H1 (cell line): ENCODE measurements around the gene RBM19. TPM values are rescaled to one million over a fixed set of nuclear protein-coding genes. Genes with fewer than 3 reads are reported as not detected.

Source experiments
- CTCF ChIA-PET: fragments of 300-600 bp; sonication (Branson Sonifier 250); formaldehyde crosslinking; loops from one replicate; lab custom pipeline; 2021; ENCODE audit not compliant: partially characterized antibody; lab: Charles Lee
- POLR2A ChIA-PET: fragments of 300-600 bp; sonication (Branson Sonifier 250); formaldehyde crosslinking; loops from one replicate; lab custom pipeline; 2021; ENCODE audit warnings: inconsistent platforms; ENCODE audit not compliant: partially characterized antibody; lab: Charles Lee
- DNase-seq, 2 experiments: peaks; one replicate each; pipeline versions ENCODE4 v3.0.0 to v3.0.0-alpha.2; 2010 to 2022; ENCODE audit warnings: low spot score in 2 of 2, low read depth in 1 of 2, mixed read lengths in 1 of 2
- FAIRE-seq: peaks from 2 replicates; lab custom pipeline; 2011; peaks lifted over from hg19 to GRCh38; lab: Jason Lieb, UNC
- H2AFZ ChIP-seq: 2 replicates; pipeline ENCODE4 v1.8.1; 2012; ENCODE audit warnings: low read length, inconsistent platforms
- H2AK5ac ChIP-seq: 2 replicates; pipeline ENCODE4 v1.6.1; 2013; ENCODE audit warnings: low read depth, low read length
- H2BK120ac ChIP-seq: replicated peaks from 2 replicates; pipeline ENCODE3; 2013; ENCODE audit warnings: low read depth, low read length, inconsistent platforms
- H2BK12ac ChIP-seq: 2 replicates; pipeline ENCODE4 v1.6.1; 2013; ENCODE audit warnings: low read depth, low read length
- H2BK15ac ChIP-seq: 2 replicates; pipeline ENCODE4 v1.6.1; 2013; ENCODE audit warnings: low read length
- H2BK20ac ChIP-seq: 2 replicates; pipeline ENCODE4 v1.6.1; 2013; ENCODE audit warnings: low read length
- H2BK5ac ChIP-seq: 2 replicates; pipeline ENCODE4 v1.6.1; 2013; ENCODE audit warnings: low read depth, low read length
- H3K14ac ChIP-seq: 2 replicates; pipeline ENCODE4 v1.6.1; 2013; ENCODE audit warnings: inconsistent platforms; ENCODE audit not compliant: insufficient read length
- H3K18ac ChIP-seq: 2 replicates; pipeline ENCODE4 v1.6.1; 2013; ENCODE audit warnings: low read length; ENCODE audit errors: extremely low read depth
- H3K23ac ChIP-seq: 2 replicates; pipeline ENCODE4 v1.6.1; 2013; ENCODE audit warnings: inconsistent platforms; ENCODE audit not compliant: insufficient read length
- H3K23me2 ChIP-seq: 2 replicates; pipeline ENCODE4 v1.6.1; 2013; ENCODE audit warnings: low read depth, low read length
- H3K27ac ChIP-seq: 2 replicates; pipeline ENCODE4 v1.6.1; 2011; ENCODE audit warnings: low read depth, low read length, inconsistent platforms
- H3K27me3 ChIP-seq, 4 experiments: replicated peaks in 1 of 4; 1 replicate in 1 of 4; 2 replicates in 3 of 4; pipeline versions ENCODE4 v1.6.1 to v1.8.1; 2011 to 2013; ENCODE audit warnings: low read length in 3 of 4, mild to moderate bottlenecking in 3 of 4, inconsistent platforms in 2 of 4, mixed read lengths in 2 of 4, moderate library complexity in 1 of 4; ENCODE audit not compliant: control insufficient read depth in 3 of 4, insufficient read depth in 3 of 4; ENCODE audit errors: extremely low read depth in 1 of 4
- H3K36me3 ChIP-seq, 4 experiments: 2 replicates each; pipeline versions ENCODE4 v1.6.1 to v1.8.1; 2011 to 2013; ENCODE audit warnings: mild to moderate bottlenecking in 4 of 4, low read length in 3 of 4, moderate library complexity in 2 of 4, control low read depth in 1 of 4, inconsistent platforms in 1 of 4; ENCODE audit not compliant: insufficient read depth in 4 of 4, control insufficient read depth in 2 of 4
- H3K4ac ChIP-seq: replicated peaks from 2 replicates; pipeline ENCODE3; 2013; ENCODE audit warnings: low read length, low read depth, mixed read lengths, inconsistent platforms; ENCODE audit not compliant: insufficient read length
- H3K4me1 ChIP-seq, 4 experiments: replicated peaks in 1 of 4; 1 replicate in 1 of 4; 2 replicates in 3 of 4; pipeline versions ENCODE4 v1.6.1 to v1.8.1; 2011 to 2013; ENCODE audit warnings: low read length in 3 of 4, inconsistent platforms in 2 of 4, mixed read lengths in 1 of 4; ENCODE audit not compliant: insufficient read depth in 4 of 4, control insufficient read depth in 3 of 4
- H3K4me2 ChIP-seq, 2 experiments: 2 replicates each; pipeline versions ENCODE4 v1.6.1 to v1.8.1; 2011 to 2013; ENCODE audit warnings: low read depth in 2 of 2, low read length in 2 of 2, control low read depth in 1 of 2, inconsistent platforms in 1 of 2, mild to moderate bottlenecking in 1 of 2; ENCODE audit not compliant: insufficient read depth in 1 of 2
- H3K4me3 ChIP-seq, 4 experiments: fragments of 200-600, 300-600 bp in 1 of 4; sonication (generic), shearing (Covaris generic), sonication (Bioruptor Twin) in 1 of 4; 2 replicates each; pipeline versions ENCODE4 v1.5.1 to v1.8.1; 2011 to 2016; ENCODE audit warnings: low read length in 4 of 4, low read depth in 3 of 4, control low read depth in 2 of 4, inconsistent platforms in 2 of 4, mild to moderate bottlenecking in 2 of 4, mixed read lengths in 1 of 4, moderate library complexity in 1 of 4; ENCODE audit not compliant: insufficient read depth in 2 of 4; ENCODE audit errors: extremely low read depth in 1 of 4
- H3K56ac ChIP-seq: replicated peaks from 2 replicates; pipeline ENCODE3; 2013; ENCODE audit warnings: low read depth, mild to moderate bottlenecking, mixed read lengths, low read length, inconsistent platforms; ENCODE audit not compliant: insufficient read length
- H3K79me1 ChIP-seq: 2 replicates; pipeline ENCODE4 v1.6.1; 2013; ENCODE audit warnings: low read depth, low read length, control low read depth
- H3K79me2 ChIP-seq, 2 experiments: 2 replicates each; pipeline versions ENCODE4 v1.6.1 to v1.8.1; 2012 to 2013; ENCODE audit warnings: low read length in 2 of 2, mild to moderate bottlenecking in 2 of 2, inconsistent platforms in 1 of 2; ENCODE audit not compliant: insufficient read depth in 2 of 2, control insufficient read depth in 1 of 2
- H3K9ac ChIP-seq, 4 experiments: replicated peaks in 1 of 4; 1 replicate in 1 of 4; 2 replicates in 3 of 4; pipeline versions ENCODE4 v1.6.1 to v1.8.1; 2011 to 2013; ENCODE audit warnings: low read depth in 3 of 4, low read length in 3 of 4, control low read depth in 2 of 4, mild to moderate bottlenecking in 2 of 4, moderate library complexity in 2 of 4, inconsistent platforms in 1 of 4; ENCODE audit errors: extremely low read depth in 1 of 4
- H3K9me3 ChIP-seq, 2 experiments: 2 replicates each; pipeline versions ENCODE4 v1.6.1 to v1.8.1; 2012 to 2013; ENCODE audit warnings: mild to moderate bottlenecking in 2 of 2, moderate library complexity in 2 of 2, control low read depth in 1 of 2, inconsistent platforms in 1 of 2, low read depth in 1 of 2, low read length in 1 of 2, mixed read lengths in 1 of 2; ENCODE audit not compliant: insufficient read depth in 2 of 2
- H4K20me1 ChIP-seq, 2 experiments: replicated peaks in 1 of 2; 2 replicates each; pipeline versions ENCODE3 to v1.8.1; 2011 to 2013; ENCODE audit warnings: inconsistent platforms in 2 of 2, low read length in 2 of 2, mild to moderate bottlenecking in 1 of 2; ENCODE audit not compliant: insufficient read depth in 2 of 2, control insufficient read depth in 1 of 2
- H4K5ac ChIP-seq: 2 replicates; pipeline ENCODE4 v1.6.1; 2013; ENCODE audit warnings: low read length, low read depth, mixed read lengths, inconsistent platforms; ENCODE audit not compliant: insufficient read length
- H4K8ac ChIP-seq: 2 replicates; pipeline ENCODE4 v1.8.0; 2013; ENCODE audit warnings: mild to moderate bottlenecking, moderate library complexity, low read length, inconsistent platforms; ENCODE audit not compliant: insufficient read depth; ENCODE audit errors: extremely low read depth
- H4K91ac ChIP-seq: replicated peaks from 2 replicates; pipeline ENCODE3; 2013; ENCODE audit warnings: low read length, mixed read lengths, inconsistent platforms; ENCODE audit not compliant: insufficient read length
- CEBPB ChIP-seq: IDR thresholded peaks from 2 replicates; pipeline ENCODE4 v1.6.1; 2012; ENCODE audit warnings: low read depth, low read length
- RXRA ChIP-seq: IDR thresholded peaks from 2 replicates; pipeline ENCODE4 v1.6.1; 2011; ENCODE audit warnings: low read depth, mild to moderate bottlenecking, low read length, moderate library complexity; ENCODE audit not compliant: insufficient read depth
- TBP ChIP-seq: IDR thresholded peaks from 2 replicates; pipeline ENCODE4 v1.6.1; 2011; ENCODE audit warnings: low read depth, low read length, improper control_type of control experiment
- WGBS, 2 experiments: shearing (Covaris generic) in 1 of 2; methylation state at CpG; one replicate each; pipeline versions ENCODE4 v1.1.6 to v1.1.7; 2013 to 2015; ENCODE audit warnings: low lambda C conversion rate in 2 of 2, mixed read lengths in 2 of 2, inconsistent platforms in 1 of 2, low coverage in 1 of 2, missing lambda C conversion rate in 1 of 2; ENCODE audit not compliant: insufficient replicate concordance in 2 of 2, insufficient coverage in 1 of 2, insufficient read length in 1 of 2; ENCODE audit errors: extremely low coverage in 1 of 2, missing lambda C conversion rate in 1 of 2; 5-methylcytosine and 5-hydroxymethylcytosine counted together
- polyA plus RNA-seq, 7 experiments: library from polyadenylated mRNA; depleted of rRNA in 3 of 7; stranded (reverse) in 5 of 7; unstranded in 2 of 7; fragments of >200 nt in 5 of 7; fragments of 200-250 nt in 2 of 7; gene quantifications; 1 replicate in 5 of 7; 2 replicates in 1 of 7; 4 replicates in 1 of 7; pipeline versions ENCODE4 v1.2.1 to v1.2.3, GENCODE V29; 2011 to 2013; ENCODE audit warnings: missing spikeins in 2 of 7, mixed read lengths in 2 of 7
- total RNA-seq: library from RNA; stranded (reverse); fragmentation: NEBNext Ultra II Directional; extraction: Animal tissue kit (Norgen Biotek cat#: 25700); gene quantifications from 2 replicates; pipeline ENCODE4 v1.2.1, GENCODE V29; 2021

The RBM19 gene
- total and polyA plus RNA-seq, 2 of the 8 experiments (the other 6 are each of a cell fraction or from before 2014, with no cell fraction given), result 23.4 to 61.9 TPM

DNA sequence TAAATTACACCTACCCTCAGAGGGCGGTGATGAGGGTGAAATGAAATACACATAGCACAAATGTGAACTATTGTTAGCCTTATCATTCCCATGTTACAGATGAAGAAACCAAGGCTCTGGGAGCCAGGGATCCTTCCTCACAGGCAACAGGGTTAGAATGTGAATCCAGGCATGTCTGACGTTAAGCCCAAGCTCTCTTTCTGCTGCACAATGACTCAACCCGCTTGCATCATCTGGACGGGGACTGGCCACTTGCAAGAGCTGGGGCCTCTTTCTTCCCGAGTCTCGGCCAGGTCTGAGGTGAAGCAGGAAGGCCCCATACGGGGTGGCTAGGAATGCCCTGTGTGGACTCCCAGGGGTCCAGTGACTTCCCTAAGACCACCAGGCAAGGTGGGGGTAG is 105.2 kb downstream of the RBM19 start:
- H3K9me3 ChIP-seq, result no peaks in the 10 kb centered on the region
- H2AFZ ChIP-seq, result no peak overlapping the region
- H3K27ac ChIP-seq, result peak overlapping the region; percentile 67; the same call in 1 of the 2 replicates
- peak overlapping the region; percentile 91 for H2BK12ac ChIP-seq
- H4K20me1 ChIP-seq, result no peaks in the 10 kb centered on the region
- H2BK120ac ChIP-seq, result peak overlapping the region; percentile 87
- peak overlapping the region; percentile 93 for H2BK5ac ChIP-seq
- H3K79me2 ChIP-seq, result no peaks in the 10 kb centered on the region
- no peaks in the 10 kb centered on the region for H3K79me1 ChIP-seq
- H3K14ac ChIP-seq, result no peak overlapping the region
- H4K8ac ChIP-seq, result peak overlapping the region; percentile 88
- no peak for DNase-seq
- H3K56ac ChIP-seq, result no peak overlapping the region
- TF ChIP-seq TBP (no peak), RXRA (no peak), CEBPB (peak; percentile 58; the same call in 1 of the 2 replicates)
- TF ChIP-seq, all 59 proteins: peak for 1
- WGBS, 2 experiments, result 75% methylated on average over 7 of the region's 7 CpGs; no CpG with 5 or more reads in 1 of the 2 experiments
- Histone ChIP-seq H3K23me2 (no peaks in the 10 kb centered on the region), H2BK15ac (0 out of 2 replicates have a peak overlapping the region, but pooled peaks have one; percentile 20), H3K4me2 (peak overlapping the region in 1 of 2 experiments; percentile 65; a peak in 2 of 4 replicates), H3K4me1 (peaks cover 23 to 47% (median 35%) of the 10 kb centered on the region in 4 experiments), H3K4me3 (no peak overlapping the region), H2BK20ac (peak overlapping the region; percentile 98), H3K23ac (no peak overlapping the region), H4K91ac (peak overlapping the region; percentile 95), H3K27me3 (no peaks in the 10 kb centered on the region), H3K18ac (peak overlapping the region; percentile 60), H3K4ac (peak overlapping the region; percentile 15), H4K5ac (peak overlapping the region; percentile 1), H3K36me3 (peaks cover 0 to 4% (median 2%) of the 10 kb centered on the region in 4 experiments; a peak in 2 of 8 replicates), H3K9ac (peak overlapping the region in 2 of 4 experiments; percentile 16 to 17; a peak in 2 of 7 replicates), H2AK5ac (peak overlapping the region; percentile 96)
- ChIA-PET POLR2A (interaction anchor here (0.7 to 2.9 kb wide), 10 partner anchors 10 to 92 kb away, joined by 3 to 14 read pairs (median 5); no protein-coding TSS in a partner anchor), CTCF (interaction anchor here (0.7 to 4.6 kb wide), 25 partner anchors 10 to 687 kb away, joined by 3 to 36 read pairs (median 4); no protein-coding TSS in a partner anchor)
- FAIRE-seq, result no peak
